HFFc6 (cell line): ENCODE data around the gene TECPR2. TPM values are rescaled to one million over a fixed set of nuclear protein-coding genes. Genes with fewer than 3 reads are reported as not detected.

Source experiments
- DNase-seq: peaks from one replicate; pipeline ENCODE4 v3.0.0-alpha.2; 2018
- H3K27ac Mint-ChIP-seq: 2 replicates; pipeline ENCODE4 v1.8.0; 2020; ENCODE audit warnings: mild to moderate bottlenecking, mixed read lengths
- H3K27me3 Mint-ChIP-seq: 2 replicates; pipeline ENCODE4 v1.8.0; 2021; ENCODE audit warnings: mild to moderate bottlenecking, moderate library complexity, mixed read lengths; ENCODE audit not compliant: insufficient read depth
- H3K36me3 Mint-ChIP-seq: 2 replicates; pipeline ENCODE4 v1.8.0; 2021; ENCODE audit warnings: low read depth, mixed read lengths
- H3K4me1 Mint-ChIP-seq: 2 replicates; pipeline ENCODE4 v1.8.0; 2020; ENCODE audit warnings: low read depth, mixed read lengths
- H3K4me3 Mint-ChIP-seq: 2 replicates; pipeline ENCODE4 v1.8.0; 2020; ENCODE audit warnings: mild to moderate bottlenecking, moderate library complexity, mixed read lengths
- H3K9me3 Mint-ChIP-seq: 2 replicates; pipeline ENCODE4 v1.8.0; 2020; ENCODE audit warnings: mild to moderate bottlenecking, mixed read lengths
- CTCF ChIP-seq: fragments of 200-600 bp; sonication (generic); IDR thresholded peaks from 2 replicates; pipeline ENCODE4 v1.5.0; 2021; ENCODE audit warnings: antibody characterized with exemption, mild to moderate bottlenecking
- total RNA-seq, 6 experiments: library from RNA; stranded (reverse); fragmentation: NEBNext Ultra II Directional; extraction: Animal tissue kit (Norgen Biotek cat#: 25700); gene quantifications; 2 replicates in 1 of 6; 3 replicates in 5 of 6; pipeline ENCODE4 v1.2.3, GENCODE V29; 2021

The TECPR2 gene
- total RNA-seq, 6 experiments from 2014 or later: 22.0 to 29.6 (median 26.4) TPM

DNA sequence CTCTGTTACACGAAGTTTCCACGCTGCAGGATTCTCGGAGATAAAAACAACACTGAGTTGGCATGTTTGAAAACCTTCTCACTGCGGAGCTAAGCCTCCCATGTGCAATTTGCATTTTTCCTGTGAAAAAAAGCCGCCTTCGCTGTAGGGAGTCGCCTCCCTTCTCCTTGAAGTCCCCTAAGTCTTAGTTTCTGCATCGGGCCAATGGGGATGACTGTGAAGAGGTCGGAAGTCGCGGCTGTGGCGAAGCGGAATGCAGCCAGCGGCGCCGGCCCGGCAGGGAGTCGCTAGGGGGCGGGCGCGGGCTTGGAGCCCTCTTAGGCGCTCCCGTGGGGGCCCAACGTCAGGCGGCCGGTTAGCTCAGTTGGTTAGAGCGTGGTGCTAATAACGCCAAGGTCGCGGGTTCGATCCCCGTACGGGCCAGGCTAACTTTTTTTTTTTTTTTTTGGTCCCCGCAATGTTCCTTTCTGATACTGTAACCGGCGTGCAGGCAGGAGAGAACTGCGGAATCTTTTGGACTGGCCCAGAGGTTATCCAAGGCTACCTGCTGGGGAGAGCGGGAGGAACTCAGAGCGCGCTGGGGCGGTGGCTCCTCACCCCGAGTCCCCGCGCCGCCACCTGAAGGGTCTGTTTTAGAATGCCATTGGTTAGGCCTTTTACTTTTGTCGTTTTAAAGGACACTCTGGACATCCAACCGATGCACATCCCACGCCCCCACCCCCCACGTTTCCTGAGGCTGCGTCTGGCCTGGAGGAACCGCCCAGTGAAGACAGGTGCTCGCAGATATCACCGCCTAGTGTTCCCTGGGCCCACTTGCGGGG, 45.8 kb upstream of the TECPR2 start:
- peak; percentile 92 for DNase-seq
- H3K9me3 Mint-ChIP-seq: no peaks in the 10 kb centered on the region
- H3K36me3 Mint-ChIP-seq: no peaks in the 10 kb centered on the region
- peak overlapping the region; percentile 91 for H3K27ac Mint-ChIP-seq
- peak; percentile 82 for TF ChIP-seq CTCF
- peak overlapping the region; percentile 98 for H3K4me3 Mint-ChIP-seq
- H3K27me3 Mint-ChIP-seq: peaks cover 9% of the 10 kb centered on the region
- H3K4me1 Mint-ChIP-seq: peaks cover 63% of the 10 kb centered on the region

- no peaks in the 10 kb centered on the region for H3K36me3 Mint-ChIP-seq
- peaks cover 9% of the 10 kb centered on the region for H3K27me3 Mint-ChIP-seq
- DNase-seq: no peak
- peak overlapping the region; percentile 91 for H3K27ac Mint-ChIP-seq
- no peaks in the 10 kb centered on the region for H3K9me3 Mint-ChIP-seq
- no peak for TF ChIP-seq CTCF
- H3K4me1 Mint-ChIP-seq: peaks cover 64% of the 10 kb centered on the region
- H3K4me3 Mint-ChIP-seq: peak overlapping the region; percentile 98
These were observed 45.0 kb upstream of the TECPR2 start for GRCh38 chr14:102317564-102318248.

DNA sequence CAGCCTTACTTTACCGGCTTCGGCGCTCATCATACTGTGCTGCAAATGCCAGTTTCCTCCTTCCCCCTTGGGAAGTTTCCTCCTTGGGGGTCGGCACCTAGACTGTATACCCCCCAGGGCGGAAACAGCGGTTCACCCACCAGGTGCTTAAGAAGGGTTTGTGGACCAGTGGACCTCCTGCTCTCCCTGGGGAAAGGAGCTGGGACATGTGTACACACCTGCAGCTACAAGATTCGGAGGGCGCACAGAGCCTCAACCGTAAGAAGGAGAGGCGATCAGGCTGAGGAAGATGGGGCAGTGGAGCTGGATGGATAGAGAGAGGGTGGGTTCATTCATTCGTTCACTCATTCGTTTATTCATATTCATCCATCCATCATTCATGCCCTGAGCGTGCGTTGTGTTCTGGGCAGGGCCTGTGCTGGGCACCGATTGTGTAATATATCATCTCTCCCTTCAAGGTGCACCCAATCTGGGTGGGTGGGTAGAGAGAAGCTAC, 43.9 kb upstream of the TECPR2 start:
- TF ChIP-seq CTCF: no peak
- Mint-ChIP-seq H3K9me3 (no peaks in the 10 kb centered on the region), H3K36me3 (no peaks in the 10 kb centered on the region), H3K27me3 (peaks cover 7% of the 10 kb centered on the region), H3K4me3 (peak overlapping the region; percentile 98), H3K27ac (peak overlapping the region; percentile 98), H3K4me1 (peaks cover 67% of the 10 kb centered on the region)
- DNase-seq: no peak

DNA sequence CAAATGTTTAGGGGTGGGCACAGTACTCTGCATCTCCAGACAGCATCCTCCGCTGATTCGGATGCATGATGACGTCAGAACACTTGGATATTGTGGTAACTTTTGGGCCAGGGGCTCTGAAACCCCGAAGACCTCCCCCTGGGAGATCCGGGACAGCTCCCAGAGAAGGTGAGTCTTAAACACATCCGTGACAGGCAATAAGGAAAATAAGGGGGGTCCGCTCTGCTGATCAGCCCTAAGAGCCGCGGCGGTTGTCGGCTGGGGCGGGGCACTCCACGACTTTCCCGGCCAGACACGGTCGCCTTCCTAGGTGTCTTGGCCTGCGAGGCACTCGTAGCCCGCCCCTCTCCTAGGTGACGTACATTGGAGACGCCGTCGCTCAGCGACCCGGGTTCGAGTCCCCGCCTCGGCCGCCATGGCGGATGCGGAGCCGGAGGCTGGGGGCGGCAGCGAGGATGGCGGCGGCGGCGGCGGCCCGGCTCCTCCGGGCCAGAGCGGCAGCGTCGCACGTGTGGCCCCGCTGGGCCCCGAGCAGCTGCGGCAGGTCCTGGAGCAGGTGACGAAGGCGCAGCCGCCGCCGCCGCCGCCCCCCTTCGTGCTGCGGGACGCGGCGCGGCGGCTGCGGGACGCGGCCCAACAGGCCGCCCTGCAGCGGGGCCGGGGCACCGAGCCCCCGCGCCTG, 43.2 kb upstream of the TECPR2 start, which contains the start of gene ZNF839:
Gene ZNF839, plus strand, starts transcription at position 396 of the 682 bp plus-strand sequence. Its CDS starts 20 bp downstream, at position 416.
- peak within 1 kb of the TSS; percentile 98 for H3K4me3 Mint-ChIP-seq
- DNase-seq: peak; percentile 85
- peaks cover 7% of the 10 kb centered on the region for H3K27me3 Mint-ChIP-seq
- H3K4me1 Mint-ChIP-seq: peaks cover 60% of the 10 kb centered on the region
- H3K9me3 Mint-ChIP-seq: no peaks in the 10 kb centered on the region
- TF ChIP-seq CTCF: no peak
- H3K27ac Mint-ChIP-seq: peak within 1 kb of the TSS; percentile 98
- H3K36me3 Mint-ChIP-seq: no peaks in the 10 kb centered on the region

DNA sequence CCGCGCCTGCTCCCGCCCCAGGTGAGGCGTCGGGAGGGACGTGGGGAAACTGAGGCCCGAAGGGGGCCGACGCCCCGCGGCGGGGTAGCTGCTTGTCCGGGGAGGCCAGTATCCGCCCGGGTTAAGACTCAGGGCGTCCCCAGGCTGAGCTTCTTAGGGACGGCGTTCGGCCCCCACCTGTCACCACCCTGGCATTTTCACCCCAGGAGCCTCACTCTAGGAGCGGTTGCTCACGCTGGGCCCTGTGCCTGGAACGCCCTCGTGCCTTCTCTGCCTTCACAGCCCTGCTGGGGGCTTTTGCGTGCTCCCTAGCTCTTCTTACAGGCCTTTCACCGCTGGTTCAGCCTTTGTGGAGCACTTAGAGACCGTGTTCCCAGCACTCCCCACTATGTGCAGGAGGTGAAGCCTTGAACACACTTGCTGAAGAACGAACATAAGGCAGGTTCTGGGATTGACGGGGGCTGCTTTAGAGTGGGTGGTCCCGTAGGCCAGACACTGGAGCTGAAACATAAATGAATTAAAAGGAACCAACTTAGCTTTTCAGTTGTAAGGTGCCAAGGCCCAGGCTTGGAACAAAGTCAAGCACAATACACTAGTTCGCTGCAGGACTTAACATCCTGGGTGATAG, 42.6 kb upstream of the TECPR2 start:
- Mint-ChIP-seq H3K4me1 (peaks cover 54% of the 10 kb centered on the region), H3K27me3 (peaks cover 7% of the 10 kb centered on the region), H3K36me3 (no peaks in the 10 kb centered on the region), H3K4me3 (peak overlapping the region; percentile 94), H3K27ac (peak overlapping the region; percentile 88), H3K9me3 (no peaks in the 10 kb centered on the region)
- no peak for TF ChIP-seq CTCF
- peak; percentile 33 for DNase-seq
